GM06990 (cell line): Measurements from ENCODE around the gene CYSLTR2.
A peak's percentile ranks its signal among the peaks of the same experiment; 100 is the strongest.

Experiments
- DNase-seq: peaks from one replicate; pipeline ENCODE4 v3.0.0-alpha.2; 2011; ENCODE audit not compliant: insufficient read length; ENCODE audit errors: extremely low read depth
- H3K27me3 ChIP-seq: replicated peaks from 2 replicates; pipeline ENCODE4 v1.6.0; 2011; ENCODE audit warnings: low read length; ENCODE audit not compliant: control insufficient read depth, insufficient read depth
- H3K36me3 ChIP-seq: 2 replicates; pipeline ENCODE4 v1.5.1; 2011; ENCODE audit warnings: low read length; ENCODE audit not compliant: control insufficient read depth, insufficient read depth
- H3K4me3 ChIP-seq: replicated peaks from 2 replicates; pipeline ENCODE4 v1.5.1; 2011; ENCODE audit warnings: low read depth, mild to moderate bottlenecking, control low read depth, low read length
- TF ChIP-seq, protein P1 (sequence below): IDR thresholded peaks from 2 replicates; pipeline ENCODE4 v1.5.1; 2011; ENCODE audit warnings: low read length, control low read depth, mild to moderate bottlenecking, inconsistent platforms; ENCODE audit not compliant: insufficient read depth, poor library complexity, severe bottlenecking

CYSLTR2 gene

GRCh38 chr13:48731957-48732569 is 78.3 kb downstream of the CYSLTR2 start:
- TF ChIP-seq, protein P1, sequence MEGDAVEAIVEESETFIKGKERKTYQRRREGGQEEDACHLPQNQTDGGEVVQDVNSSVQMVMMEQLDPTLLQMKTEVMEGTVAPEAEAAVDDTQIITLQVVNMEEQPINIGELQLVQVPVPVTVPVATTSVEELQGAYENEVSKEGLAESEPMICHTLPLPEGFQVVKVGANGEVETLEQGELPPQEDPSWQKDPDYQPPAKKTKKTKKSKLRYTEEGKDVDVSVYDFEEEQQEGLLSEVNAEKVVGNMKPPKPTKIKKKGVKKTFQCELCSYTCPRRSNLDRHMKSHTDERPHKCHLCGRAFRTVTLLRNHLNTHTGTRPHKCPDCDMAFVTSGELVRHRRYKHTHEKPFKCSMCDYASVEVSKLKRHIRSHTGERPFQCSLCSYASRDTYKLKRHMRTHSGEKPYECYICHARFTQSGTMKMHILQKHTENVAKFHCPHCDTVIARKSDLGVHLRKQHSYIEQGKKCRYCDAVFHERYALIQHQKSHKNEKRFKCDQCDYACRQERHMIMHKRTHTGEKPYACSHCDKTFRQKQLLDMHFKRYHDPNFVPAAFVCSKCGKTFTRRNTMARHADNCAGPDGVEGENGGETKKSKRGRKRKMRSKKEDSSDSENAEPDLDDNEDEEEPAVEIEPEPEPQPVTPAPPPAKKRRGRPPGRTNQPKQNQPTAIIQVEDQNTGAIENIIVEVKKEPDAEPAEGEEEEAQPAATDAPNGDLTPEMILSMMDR, result peak; percentile 84
- no peaks in the 10 kb centered on the region for H3K36me3 ChIP-seq
- peak; percentile 33 for DNase-seq
- H3K27me3 ChIP-seq, result no peaks in the 10 kb centered on the region
- H3K4me3 ChIP-seq, result no peak overlapping the region

DNA sequence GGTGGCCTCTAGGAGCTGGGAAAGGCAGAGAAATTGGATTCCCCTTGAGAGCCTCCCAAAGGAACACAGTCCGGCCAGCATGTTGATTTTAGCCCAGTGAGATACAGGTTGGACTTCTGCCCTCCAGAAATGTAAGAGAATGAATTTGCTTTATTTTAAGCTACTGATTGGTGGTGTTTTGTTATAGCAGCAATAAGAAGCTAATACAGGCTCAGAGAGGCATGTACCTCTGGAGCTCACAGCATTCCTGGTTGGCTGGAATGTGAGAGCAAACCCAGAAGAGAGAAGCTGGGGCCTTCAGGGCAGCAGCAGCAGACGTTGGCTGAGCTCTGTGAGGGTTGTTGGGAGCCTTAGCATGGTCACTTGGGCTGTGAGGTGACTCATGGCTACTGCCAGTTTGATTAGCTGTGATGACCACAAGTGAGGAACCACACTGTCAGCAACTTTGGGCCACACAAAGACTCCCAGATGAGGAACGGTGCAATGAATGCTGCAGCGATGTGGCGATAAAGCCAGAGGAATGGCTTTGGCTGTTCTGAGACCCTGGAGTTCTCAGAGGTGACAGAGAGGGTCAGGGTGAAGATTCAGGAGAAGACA is 80.1 kb downstream of the CYSLTR2 start:
- no peaks in the 10 kb centered on the region for H3K36me3 ChIP-seq
- no peaks in the 10 kb centered on the region for H3K27me3 ChIP-seq
- H3K4me3 ChIP-seq, result no peak overlapping the region
- TF ChIP-seq, protein P1, result no peak
- DNase-seq, result no peak

DNA sequence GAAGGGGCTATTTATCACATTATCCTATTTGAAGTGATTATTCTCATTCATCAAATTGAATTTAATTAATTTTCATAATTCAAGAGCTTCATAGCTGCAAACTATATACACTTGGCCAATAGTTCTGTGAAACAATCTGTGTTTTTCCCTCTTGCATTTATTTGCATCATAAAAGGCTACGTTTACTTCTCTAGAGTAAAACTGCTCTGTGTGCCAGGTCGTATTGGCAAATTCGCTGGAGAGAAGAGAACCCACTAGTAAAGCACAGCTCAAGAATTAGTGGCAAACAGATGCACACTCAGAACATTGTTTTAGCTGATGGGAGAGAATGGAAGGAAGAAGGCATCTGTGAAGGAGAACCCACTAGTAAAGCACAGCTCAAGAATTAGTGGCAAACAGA is 81.8 kb downstream of the CYSLTR2 start:
- H3K4me3 ChIP-seq, result no peak overlapping the region
- DNase-seq, result no peak
- no peaks in the 10 kb centered on the region for H3K36me3 ChIP-seq
- H3K27me3 ChIP-seq, result no peaks in the 10 kb centered on the region
- TF ChIP-seq, protein P1, result no peak

- TF ChIP-seq, protein P1, result no peak
- Histone ChIP-seq H3K27me3 (no peaks in the 10 kb centered on the region; the same call in 1 of the 2 replicates), H3K36me3 (no peaks in the 10 kb centered on the region), H3K4me3 (no peak overlapping the region)
- DNase-seq, result no peak
Observed at GRCh38 chr13:48737689-48738088, 84.0 kb downstream of the CYSLTR2 start.

GRCh38 chr13:48738311-48738710 is 84.6 kb downstream of the CYSLTR2 start:
- Histone ChIP-seq H3K4me3 (no peak overlapping the region), H3K36me3 (no peaks in the 10 kb centered on the region), H3K27me3 (no peaks in the 10 kb centered on the region; the same call in 1 of the 2 replicates)
- TF ChIP-seq, protein P1, result no peak
- no peak for DNase-seq
